NCI-H2029 treated with DMSO at 0.1 percent for 48 hours (cell line): Measurements from ENCODE around the gene CERS1.

Source experiments
- DNase-seq: peaks from one replicate; lab custom pipeline; 2025; lab: John Stamatoyannopoulos, UW

The CERS1 gene, protein sequence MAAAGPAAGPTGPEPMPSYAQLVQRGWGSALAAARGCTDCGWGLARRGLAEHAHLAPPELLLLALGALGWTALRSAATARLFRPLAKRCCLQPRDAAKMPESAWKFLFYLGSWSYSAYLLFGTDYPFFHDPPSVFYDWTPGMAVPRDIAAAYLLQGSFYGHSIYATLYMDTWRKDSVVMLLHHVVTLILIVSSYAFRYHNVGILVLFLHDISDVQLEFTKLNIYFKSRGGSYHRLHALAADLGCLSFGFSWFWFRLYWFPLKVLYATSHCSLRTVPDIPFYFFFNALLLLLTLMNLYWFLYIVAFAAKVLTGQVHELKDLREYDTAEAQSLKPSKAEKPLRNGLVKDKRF

DNA sequence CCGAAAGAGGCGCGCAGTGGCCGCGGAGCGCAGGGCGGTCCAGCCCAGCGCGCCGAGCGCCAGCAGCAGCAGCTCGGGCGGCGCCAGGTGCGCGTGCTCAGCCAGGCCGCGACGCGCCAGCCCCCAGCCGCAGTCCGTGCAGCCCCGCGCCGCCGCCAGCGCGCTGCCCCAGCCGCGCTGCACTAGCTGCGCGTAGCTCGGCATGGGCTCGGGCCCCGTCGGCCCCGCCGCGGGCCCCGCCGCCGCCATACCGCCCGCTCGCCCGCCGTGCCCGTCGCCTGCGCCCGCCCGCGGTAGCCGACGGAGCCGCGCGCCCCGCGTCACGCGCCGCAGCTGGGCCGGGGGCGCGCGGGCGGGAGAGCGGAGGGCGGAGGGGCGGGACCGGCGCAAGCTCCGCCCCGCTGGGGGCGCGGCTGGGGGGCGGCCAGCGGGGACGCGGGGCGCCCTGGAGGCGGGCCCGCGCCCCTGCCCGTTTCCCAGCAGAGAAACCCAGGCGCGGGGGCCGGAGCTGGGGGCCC is at the start of gene CERS1:
Gene CERS1, minus strand, starts transcription at position 335 of the 518 bp plus-strand sequence. Its CDS starts 86 bp downstream, at position 249.
- DNase-seq = no peak

DNA sequence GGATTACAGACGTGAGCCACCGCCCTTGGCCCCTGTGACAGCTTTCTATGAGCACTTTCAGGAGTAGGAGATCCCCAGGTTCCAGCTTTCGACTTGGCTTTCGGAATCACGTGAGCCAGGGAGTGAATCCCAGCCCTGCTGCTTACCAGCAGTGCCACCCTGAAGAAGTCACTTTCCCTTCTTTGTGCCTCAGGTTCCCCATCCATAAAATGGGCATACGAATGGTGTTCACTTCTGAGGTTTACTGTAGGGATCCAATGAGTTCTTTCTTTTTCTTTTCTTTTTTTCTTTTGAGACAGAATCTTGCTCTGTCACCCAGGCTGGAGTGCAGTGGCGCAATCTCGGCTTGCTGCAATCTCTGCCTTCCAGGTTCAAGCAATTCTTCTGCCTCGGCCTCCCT is 49.3 kb upstream of the CERS1 start:
- no peak for DNase-seq

DNA sequence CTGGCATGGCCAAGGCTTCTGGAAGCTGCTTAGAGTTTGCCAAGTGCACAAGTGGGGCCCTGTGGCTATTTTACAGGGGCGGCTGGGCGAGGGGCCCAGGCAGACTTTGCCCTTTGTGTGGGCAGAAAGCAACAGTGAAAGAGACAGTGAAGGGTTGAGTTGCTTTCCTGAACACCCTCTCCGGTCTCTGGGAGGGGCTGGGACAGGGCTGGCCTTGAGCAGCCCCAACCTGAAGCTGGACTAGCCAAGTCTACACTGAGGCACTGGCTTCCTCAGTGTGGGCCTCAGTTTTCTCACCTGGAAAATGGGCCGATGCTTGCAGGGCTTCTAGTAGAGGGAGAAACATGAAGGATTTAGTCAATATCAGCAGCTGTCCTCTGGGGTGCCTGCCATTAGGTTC is 47.5 kb upstream of the CERS1 start:
- no peak for DNase-seq

DNA sequence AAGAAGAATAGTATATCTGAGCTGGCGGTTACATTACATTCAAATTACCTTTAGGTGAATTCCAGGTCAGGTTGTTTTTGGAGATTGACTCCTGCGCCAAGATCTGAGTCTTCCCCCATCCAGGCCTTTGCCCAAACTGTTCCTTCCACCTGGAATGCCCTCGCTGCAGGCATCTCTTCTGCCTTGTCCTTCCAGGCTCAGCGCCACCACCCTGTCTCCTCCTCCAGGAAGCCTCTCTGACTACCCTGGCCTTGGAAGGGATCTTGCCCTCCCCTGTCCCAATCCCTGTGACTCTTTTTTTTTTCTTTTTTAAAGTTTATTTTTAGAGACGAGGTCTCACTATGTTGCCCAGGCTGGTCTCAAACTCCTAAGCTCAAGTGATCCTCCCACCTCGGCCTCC is 46.7 kb upstream of the CERS1 start:
- DNase-seq = no peak

DNA sequence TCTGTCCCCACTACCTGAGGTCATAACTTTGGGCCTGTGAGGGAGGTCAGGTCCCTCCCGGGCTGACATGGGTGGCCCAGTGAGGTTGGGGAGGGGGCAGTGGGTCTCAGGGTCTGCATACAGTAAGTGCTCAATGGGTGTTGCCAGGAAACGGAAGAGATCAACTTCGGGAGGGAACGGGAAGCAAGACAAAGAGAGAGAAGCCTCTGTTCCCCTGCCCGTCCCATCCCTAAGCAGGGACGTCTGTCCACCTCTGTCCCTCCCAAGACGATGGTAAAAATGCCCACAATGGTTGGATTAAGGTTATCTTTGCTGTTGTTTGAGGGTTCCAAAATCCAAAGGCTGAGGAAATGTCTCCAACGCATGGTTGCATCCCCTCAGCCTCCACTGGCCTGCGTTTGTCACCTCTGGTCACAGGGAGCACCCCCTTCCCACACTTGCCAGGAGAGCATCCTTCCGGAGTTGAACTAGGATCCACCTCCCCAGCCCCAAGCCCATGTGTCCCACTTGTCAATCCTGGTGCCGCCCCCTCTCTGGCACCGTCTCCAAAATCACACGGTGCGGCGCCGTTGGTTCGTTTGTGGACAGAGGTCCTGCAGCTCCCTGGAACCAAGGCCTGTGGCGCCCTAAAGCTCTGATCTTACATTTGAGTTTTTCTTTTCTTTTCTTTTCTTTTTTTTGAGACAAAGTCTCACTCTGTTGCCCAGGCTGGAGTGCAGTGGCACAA is 45.8 kb upstream of the CERS1 start:
- DNase-seq = no peak

DNA sequence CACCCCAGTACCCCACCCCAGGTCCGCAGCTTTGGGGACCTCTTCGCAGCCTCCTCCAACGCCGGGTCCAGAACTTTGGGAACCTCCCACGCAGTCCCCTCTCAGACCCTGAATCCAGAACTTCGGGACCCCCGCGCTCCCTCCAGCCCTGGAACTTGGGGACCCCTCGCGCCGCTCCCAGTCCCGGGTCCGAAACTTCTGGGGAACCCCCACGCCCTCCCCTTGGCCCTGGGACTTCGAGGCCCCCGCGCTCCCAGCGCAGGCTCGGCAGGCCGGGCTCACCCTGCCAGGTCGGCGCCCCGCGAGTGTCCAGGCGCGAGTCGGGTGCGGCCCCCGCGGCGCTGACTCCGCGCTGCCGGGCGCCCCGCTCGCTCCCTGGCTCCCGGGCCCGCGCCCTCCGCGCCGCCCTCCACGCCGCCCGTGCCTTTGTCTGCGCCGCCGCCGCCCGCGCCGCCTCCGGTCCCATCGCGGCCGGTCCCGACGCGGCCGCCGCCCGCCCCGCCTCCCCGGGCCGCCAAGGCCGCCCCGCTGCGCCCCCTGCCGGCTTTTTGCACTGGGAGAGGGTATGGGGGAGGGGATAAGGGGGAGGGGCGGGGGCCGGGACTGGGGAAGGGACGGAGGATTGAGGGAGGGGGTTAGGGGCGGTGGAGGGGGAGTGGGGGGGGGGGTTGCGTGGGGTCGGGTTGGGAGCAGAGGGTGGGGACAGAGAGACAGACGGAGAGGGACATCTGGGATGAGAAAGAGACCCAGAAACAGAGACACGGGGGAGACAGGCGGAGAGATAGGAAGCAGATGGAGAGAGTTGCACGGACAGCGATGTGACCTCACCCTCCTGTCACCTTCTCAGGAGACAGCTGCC is 45.0 kb upstream of the CERS1 start, which contains the start of gene HOMER3:
Gene HOMER3, minus strand, starts transcription at position 449 of the 859 bp plus-strand sequence. CDS start 2,235 bp downstream, outside the sequence.
- no peak for DNase-seq

DNA sequence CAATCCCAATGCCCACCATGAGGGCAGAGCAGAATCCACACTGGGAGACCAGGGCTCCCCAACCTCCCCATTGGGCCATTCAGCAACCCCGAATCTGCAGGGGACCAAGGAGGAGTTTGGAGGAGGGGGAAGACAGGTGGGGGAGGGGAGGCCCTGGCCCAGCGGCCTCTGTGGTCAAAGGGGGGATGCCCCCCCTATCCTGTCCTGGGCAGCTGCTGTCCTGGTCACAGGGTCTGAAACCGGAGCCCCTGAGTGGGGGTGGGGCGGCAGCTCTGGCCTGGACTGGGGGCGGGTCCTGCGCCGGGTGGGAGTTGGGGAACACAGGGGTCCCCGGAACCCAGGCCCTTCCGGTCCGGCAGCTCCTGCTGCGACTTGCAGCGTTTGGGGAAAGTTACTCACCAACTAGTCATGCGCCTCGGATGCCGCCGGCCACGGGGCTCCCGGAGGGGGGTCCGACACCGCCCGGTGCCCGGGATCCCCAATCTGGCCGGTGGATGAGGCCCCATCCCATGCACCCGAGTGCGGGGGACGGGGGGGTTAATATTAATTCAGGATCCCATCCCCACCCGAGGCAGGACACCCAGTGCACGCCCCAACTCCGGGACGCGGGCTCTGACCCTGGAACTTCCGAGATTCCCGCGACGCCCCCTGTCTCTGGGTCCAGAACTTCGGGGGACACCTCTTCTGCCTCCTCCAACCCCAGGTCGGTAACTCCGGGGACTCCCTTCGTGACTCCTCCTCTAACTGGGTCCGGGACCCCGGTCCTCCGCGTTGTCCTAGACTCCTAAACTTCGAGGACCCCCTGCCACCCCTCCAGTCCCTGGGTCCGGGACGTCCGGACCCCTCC is 44.2 kb upstream of the CERS1 start:
- no peak for DNase-seq

DNA sequence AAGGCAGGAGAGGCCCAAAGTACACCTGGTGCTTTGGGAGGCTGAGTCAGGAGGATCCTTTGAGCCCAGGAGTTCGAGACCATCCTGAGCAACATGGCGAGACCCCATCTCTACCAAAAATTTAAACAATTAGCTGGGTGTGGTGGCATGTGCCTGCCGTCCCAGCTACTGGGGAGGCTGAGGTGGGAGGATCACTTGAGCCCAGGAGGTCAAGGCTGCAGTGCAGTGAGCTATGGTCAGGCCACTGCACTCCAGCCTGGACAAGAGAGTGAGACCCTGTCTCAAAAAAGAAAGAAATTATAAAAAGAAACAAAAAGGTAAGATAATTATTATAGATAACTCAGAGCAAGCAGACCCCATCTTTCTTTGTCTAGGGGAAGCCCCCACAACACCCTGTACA is 43.2 kb upstream of the CERS1 start:
- DNase-seq = no peak

DNA sequence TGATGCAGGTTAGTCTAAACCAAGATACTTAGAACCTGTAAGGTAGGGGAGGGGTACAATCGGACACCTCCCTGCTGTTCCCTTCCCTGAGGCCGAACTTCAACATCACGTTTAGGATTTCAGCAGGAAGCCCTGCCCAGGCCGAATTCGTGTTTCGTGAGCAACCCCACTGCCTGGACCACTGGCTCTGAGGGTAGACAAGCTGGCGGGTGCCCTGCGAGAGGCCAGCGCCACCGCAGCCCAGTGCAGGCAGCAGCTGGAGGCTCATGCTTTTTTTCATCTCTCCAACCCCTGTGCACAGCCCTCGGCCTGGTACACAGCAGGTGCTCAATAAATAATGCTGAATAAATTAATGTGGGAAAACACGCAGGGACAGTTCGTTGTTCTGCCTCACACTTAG is 37.3 kb upstream of the CERS1 start:
- DNase-seq = no peak

DNA sequence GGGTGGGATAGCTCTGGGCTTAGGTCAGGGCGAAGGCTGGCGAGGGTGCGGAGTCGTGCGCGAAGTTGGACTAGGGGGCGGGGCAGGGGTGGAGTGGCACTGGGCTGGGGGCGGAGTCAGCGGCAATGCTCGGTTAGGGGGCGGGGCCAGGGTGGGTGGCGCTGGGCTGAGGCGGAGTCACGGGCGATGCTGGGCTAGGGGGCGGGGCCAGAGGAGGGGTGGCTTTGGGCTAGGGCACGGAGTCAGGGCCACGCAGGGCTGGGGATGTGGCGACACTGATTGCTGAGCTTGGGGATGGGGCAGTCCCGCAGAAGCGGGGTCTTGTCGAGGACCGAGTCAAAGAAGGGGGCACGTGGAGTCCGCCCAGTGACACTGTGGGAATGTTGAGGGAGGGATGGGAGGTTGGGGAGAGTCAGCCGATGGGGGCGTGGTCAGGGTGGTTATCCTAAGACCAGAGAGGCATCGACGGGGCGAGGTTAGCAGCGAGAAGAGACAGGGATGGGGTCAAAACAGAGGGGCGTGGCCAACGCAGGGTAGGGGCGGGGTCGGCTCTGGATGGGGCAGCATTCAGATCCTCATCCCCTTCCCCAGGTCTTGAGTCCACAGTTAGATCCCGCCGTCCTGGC is 36.4 kb upstream of the CERS1 start:
- peak; percentile 21 for DNase-seq

DNA sequence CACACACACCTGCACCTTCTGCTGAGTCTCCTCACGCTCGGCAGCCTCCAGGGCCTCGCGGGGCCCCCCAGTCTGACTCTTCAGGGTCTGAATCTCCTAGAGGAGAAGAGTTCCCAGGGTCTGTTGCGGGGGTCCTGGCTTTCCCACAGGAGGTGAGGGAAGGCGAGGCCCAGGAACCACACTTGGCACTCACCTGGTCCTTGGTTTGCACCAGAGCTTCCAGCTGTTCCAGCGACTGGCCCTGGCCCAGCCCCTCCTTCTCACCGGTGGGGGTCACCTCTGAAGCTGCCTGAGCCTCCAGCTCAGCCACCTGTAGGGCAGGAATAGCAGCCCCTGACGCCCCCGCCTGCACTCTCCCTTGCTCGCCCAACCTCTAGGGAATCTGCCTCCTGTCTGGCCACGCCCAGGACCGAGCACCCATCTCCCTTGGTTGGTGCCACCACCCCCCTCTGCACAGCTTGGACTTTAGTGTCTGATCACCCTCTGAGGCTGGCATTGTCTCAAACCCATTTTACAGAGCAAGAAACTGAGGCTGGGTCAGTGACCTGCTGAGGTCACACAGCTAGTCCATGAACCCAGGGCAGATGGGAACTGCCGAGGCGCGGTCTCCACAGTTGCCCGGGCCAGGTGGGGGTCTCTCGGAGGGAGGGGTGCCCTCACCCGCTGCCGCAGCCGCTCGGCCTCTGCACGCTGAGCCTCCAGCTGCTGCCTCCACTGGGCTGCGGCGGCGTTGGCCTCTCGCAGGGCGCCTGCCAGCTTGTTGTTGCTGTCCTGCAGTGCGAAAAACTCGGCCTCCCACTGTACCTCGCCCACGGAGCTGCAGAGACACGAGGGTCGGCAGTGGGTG is 35.6 kb upstream of the CERS1 start:
- no peak for DNase-seq

DNA sequence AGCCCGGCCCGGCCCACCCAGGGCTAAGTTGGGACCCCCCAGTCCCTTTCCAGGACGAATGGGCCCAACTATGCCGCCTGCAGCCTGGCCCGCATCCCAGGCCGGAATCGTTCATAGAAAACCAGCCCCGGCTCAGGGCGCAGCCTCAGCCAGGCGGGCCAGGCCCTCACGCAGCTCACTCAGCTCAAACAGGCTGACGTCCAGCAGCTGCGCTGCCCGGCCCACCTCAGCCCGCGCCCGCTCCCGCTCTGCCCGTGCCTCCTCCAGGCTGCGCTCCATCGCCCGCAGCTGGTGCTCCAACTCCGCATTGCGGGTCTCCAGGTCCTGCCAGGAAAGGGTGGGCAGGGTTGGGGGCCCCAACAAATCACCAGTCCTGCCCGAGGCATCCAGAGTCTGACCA is 33.4 kb upstream of the CERS1 start:
- DNase-seq = no peak

DNA sequence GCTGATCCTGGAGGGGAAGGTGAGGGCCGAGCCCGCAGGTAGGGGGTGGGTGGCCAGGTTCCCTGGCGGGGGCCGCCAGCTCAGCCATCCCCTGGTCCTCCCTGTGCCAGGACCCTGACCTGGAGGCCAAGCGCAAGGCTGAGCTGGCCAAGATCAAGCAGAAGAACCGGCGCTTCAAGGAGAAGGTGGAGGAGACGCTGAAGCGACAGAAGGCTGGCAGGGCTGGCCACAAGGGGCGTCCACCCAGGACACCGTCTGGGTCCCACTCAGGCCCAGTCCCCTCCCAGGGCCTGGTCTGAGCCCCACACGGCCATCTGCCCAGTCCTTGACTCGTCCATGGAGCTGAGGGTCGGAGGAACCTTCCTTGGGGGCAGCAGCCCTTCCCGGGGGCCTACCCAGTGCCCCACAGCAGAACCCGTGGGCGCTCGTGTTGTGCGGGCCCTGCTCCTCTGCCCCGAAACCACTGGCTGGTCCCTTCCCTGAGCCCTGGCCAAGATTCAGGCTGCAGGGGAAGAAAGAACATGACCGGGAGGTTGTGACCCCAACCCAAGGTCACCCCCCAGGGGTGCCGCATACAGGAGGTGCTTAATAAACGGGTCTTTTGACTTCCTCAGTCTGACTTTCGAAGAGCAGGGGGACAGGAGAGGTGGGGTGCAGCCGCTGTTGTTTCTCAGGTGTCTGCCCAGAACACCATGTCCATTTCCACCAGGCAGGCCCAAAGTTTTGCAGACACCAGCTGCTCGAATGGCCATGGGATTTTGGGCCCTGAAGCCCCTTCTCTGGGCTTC is 32.3 kb upstream of the CERS1 start:
- DNase-seq = no peak

DNA sequence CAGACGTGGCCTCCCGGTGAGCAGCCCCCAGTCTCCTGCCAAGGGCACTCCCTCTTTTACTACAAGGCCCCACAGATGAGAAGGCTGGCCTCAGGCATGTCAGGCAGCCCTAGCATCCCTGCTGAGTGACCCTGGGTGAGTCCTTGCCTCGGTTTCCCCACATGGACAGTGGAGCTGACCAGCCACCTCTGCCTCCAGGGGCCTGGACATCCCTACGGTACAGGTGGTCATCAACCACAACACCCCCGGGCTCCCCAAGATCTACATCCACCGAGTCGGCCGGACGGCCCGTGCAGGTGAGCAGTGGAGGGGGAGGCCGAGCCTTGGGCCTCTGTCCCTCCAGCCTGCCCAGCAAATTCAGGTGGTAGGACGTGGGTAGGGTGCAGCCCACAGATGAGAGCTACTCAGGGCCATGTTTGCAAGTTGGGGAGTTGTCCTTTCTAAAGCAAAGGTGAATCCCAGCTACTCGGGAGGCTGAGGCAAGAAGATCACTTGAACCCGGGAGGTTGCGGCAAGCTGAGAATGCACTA is 28.8 kb upstream of the CERS1 start:
- no peak for DNase-seq

DNA sequence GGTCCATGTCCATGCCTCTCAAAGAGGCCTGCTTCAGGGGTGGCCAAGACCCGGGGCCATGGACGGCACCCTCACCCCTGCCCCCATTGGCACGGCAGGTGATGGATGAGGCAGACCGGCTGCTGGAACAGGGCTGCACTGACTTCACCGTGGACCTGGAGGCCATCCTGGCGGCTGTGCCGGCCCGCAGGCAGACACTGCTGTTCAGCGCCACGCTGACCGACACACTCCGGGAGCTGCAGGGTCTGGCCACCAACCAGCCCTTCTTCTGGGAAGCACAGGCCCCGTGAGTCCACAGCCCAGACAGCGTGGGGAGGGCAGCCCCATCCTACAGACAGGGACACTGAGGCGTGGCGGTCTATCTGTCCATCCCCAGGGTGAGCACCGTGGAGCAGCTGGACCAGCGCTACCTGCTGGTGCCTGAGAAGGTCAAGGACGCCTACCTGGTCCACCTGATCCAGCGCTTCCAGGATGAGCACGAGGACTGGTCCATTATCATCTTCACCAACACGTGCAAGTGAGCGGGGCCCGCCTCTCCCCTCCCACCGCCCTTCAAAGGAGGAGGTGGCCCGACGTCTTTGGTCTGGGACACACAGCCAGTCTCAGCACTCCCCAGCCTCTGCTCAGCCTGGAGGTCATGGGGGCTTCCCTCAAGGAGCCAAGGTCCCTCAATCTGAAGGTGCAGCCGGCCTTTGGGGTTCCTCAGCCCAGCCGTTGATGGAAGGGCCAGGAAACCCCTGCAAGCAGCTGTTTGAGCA is 26.4 kb upstream of the CERS1 start:
- no peak for DNase-seq

DNA sequence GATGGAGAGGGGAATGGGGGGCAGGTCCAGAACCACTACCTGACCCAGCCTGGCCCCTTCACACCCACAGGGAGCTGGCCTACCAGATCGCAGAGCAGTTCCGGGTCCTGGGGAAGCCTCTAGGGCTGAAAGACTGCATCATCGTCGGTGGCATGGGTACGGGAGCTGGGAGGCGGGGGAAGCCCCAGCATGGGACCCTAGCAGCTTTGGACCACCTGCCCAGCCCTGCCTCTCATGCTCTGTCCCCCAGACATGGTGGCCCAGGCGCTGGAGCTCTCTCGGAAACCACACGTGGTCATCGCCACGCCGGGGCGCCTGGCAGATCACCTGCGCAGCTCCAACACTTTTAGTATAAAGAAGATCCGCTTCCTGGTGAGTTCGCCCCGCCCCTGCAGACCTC is 25.6 kb upstream of the CERS1 start:
- DNase-seq = no peak

DNA sequence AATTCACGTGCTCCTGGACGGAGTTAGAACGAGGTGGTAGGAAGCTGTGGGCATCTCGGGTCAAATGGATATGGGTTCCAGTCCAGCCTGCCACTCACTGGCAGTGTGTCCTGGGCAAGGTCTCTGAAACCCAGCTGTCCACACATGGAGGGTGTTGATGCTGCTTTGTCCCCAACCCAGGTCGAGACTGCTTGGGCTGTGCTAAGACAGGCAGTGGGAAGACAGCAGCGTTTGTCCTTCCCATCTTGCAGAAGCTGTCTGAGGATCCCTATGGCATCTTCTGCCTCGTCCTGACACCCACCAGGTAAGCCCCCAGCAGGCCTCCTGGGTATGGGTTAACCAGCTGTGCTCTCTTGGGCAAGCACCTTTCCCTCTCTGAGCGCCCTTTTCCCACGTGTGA is 24.4 kb upstream of the CERS1 start:
- no peak for DNase-seq

DNA sequence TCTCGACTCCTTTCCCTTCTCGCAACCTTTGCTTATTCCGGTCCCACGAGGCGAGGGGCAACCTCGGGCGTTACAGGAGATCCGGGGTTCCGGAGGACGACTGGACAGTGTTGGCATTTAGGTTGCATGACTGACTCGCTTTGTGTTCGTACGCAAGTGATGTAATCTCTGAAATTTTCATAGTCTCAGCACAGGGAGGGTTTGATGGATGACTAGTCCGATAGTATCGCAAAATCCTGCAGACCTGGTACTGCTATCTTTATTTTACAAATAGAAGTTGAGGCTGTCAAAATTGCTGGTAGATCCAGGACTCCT is 23.9 kb upstream of the CERS1 start:
- no peak for DNase-seq
